GM18520 (cell line): ENCODE results near the gene ABHD13.
"Not testable (repeated sequence)": the region's sequence is repeated elsewhere in the genome, so short reads cannot be mapped to it uniquely, and the experiment has no call there.

ENCODE experiments used
- ATAC-seq: cut with Tn5 transposase; IDR thresholded peaks from one replicate; pipeline ENCODE4 v1.9.1; 2021; ENCODE audit not compliant: unreplicated experiment

The ABHD13 gene

GRCh38 chr13:108218044-108218974, at the start of gene ABHD13:
Gene ABHD13 (plus strand): TSS chr13:108218392. CDS start chr13:108229219, 10,827 bp downstream.
- ATAC-seq, result peak; percentile 73

- no peak for ATAC-seq
These were observed 49.3 kb upstream of the ABHD13 start for GRCh38 chr13:108168929-108169328.

- ATAC-seq, result no peak
These were observed 41.4 kb upstream of the ABHD13 start for GRCh38 chr13:108176685-108177274.

DNA sequence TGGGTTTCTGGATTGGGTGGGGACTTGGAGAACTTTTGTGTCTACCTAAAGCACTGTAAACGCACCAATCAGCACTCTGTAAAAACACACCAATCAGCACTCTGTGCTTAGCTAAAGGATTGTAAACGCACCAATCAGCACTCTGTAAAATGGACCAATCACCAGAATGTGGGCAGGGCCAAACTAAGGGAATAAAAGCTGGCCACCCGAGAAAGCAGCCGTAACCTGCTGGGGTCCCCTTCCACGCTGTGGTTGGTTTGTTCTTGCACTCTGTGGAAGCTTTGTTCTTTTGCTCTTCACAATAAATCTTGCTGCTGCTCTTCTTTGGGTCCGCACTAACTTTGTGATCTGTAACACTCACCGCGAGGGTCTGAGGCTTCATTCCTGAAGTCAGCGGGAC, 40.1 kb upstream of the ABHD13 start:
- ATAC-seq, result no peak

DNA sequence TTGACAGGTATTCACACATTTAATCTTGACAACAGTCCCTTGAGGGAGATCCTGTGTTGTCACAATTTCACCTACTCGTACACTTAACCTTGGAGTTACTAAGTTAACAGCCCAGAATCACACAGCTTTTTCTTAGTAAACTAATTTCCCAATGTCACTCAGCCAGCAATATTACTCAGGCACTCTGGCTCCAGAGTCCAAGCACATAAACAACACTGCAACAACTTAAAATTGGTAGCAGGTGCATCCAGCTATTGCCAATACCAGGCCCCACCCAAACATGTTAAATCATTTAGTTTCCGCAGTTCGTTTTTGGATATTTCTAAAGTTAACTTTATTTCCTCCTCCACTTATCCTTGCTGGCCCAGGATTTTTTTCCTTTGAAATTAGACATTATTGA, 35.5 kb upstream of the ABHD13 start:
- no peak for ATAC-seq

GRCh38 chr13:108185223-108185622, 33.0 kb upstream of the ABHD13 start:
- no peak for ATAC-seq

GRCh38 chr13:108188260-108188659, 29.9 kb upstream of the ABHD13 start:
- ATAC-seq, result no peak

GRCh38 chr13:108190897-108191296, 27.3 kb upstream of the ABHD13 start:
- ATAC-seq, result no peak

DNA sequence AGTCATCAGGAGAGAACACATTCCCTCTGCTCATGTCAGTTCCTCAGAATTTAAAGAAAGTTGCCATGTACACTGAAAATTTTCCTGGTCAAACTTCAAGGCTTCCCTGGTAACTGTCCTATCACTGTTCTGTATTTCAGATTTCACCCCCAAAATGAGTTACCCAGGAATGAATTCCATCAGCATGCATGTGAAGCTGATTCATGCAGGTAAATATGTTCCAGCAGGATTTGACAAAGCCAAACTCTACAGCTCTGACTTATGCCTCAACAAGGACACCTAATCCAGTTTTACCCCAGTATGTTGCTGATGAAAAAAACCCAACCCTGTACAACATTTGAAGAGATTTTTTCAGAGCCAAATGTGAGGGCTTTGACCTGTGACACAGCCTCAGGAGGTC, 24.4 kb upstream of the ABHD13 start:
- no peak for ATAC-seq

- ATAC-seq, result no peak
These were observed 23.7 kb upstream of the ABHD13 start for GRCh38 chr13:108194435-108194936.

DNA sequence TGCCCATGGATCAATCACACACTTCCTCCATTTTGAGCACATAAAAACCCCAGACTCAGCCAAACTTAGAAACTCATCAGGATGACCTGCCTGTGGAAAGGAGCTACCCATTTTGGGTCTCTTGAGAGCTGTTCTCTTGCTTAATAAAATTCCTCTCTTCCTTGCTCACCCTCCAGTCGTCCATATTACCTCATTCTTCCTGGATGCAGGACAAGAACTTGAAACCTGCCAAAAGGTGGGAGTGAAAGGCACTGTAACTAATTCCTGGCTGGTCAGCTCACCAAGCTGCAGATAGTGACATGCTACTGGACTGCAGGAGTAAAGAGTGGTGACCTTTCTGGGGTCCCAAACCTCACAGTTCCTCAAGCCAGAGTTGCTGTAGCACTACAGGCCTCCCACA, 23.0 kb upstream of the ABHD13 start:
- no peak for ATAC-seq

- ATAC-seq, result no peak
These were observed 22.3 kb upstream of the ABHD13 start for GRCh38 chr13:108195861-108196260.

GRCh38 chr13:108200781-108201398, 17.3 kb upstream of the ABHD13 start:
- ATAC-seq, result no peak

DNA sequence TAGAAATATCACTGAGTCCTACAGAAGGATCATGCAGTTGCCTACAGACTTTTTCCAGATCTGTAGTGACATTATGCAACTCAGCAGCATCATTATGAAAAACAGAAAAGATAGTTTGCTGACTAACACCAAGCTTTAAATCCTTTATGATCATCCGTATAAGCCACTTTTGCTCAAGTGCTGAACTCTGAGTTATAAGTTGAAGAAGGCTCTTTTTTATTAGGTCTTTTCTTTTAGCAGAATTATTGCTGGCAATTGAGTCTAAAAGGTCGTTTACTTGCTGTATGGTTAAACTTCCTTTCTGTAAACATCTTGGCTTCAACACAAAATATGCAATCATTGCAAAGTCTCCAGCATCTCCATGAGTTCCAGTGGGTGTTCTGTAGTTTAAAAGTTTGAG, 7.6 kb upstream of the ABHD13 start:
- ATAC-seq, result no peak

DNA sequence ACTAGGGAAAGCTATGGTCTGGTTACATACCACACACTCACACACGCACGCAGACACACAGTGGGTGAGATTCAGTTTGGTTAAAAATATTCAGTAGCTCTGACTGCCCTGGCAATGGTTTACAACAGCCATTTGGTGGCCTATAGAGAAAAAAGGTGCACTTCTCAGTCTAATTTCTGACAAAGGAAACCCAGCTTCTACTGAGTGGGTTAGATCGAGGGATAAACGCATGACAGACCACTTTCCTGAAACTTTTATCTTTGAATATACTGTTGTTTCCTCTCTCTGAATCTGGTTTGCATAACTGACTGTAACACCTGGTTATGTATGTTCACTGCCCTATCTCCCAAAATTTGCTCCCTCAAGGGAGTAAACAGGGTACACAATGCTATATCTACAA, 5.3 kb upstream of the ABHD13 start:
- no peak for ATAC-seq

- ATAC-seq, result no peak
These were observed 4.2 kb upstream of the ABHD13 start for GRCh38 chr13:108213946-108214345.

- ATAC-seq, result no peak
These were observed 3.5 kb upstream of the ABHD13 start for GRCh38 chr13:108214441-108215271.

DNA sequence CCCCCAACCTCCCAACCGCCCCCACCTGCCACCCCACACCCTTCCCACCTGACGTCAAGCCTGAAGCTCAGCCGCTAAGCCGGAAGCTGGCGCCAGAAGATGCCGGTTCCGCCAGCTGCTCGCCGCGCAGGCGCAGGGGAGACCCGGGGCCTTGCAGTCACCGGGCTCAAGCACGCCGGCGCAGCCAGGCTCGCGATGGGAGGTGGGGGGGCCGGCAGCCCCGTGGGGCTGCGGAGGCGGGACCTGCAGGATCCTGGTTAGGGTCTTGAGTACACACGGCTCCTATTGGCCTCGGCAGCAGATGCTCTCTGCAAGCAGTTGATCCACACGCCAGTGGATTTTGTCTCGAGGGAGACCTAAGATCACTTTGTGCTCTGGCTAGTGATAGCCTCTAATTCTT, 2.8 kb upstream of the ABHD13 start, which contains the start of gene LIG4:
TSS of gene LIG4 (minus strand) at position 101 of the 400 bp plus-strand sequence. CDS start 4,268 bp downstream, outside the sequence.
- peak; percentile 73 for ATAC-seq

GRCh38 chr13:108217307-108218043, 717 bp upstream of the ABHD13 start:
- ATAC-seq, result not testable (repeated sequence)

GRCh38 chr13:108220041-108220440, 1.8 kb downstream of the ABHD13 start:
- ATAC-seq, result no peak
